Stimulated activated CD4-positive, alpha-beta T cell treated with anti-CD3 and anti-CD28 coated beads, Interleukin-2, amount 100 ng/mL, for 48 hours (primary cell): ENCODE results near the gene APOL1.
A peak's percentile ranks its signal among the peaks of the same experiment; 100 is the strongest.
"Not testable (repeated sequence)": the region's sequence is repeated elsewhere in the genome, so short reads cannot be mapped to it uniquely, and the experiment has no call there.

Experiments
- DNase-seq, 2 donors: peaks; one replicate each; pipeline ENCODE4 v3.0.0-alpha.2; 2020

The APOL1 gene

GRCh38 chr22:36246718-36247117, 6.2 kb upstream of the APOL1 start:
- DNase-seq: no peak

- DNase-seq: no peak
These were observed 5.0 kb upstream of the APOL1 start for GRCh38 chr22:36247955-36248354.

DNA sequence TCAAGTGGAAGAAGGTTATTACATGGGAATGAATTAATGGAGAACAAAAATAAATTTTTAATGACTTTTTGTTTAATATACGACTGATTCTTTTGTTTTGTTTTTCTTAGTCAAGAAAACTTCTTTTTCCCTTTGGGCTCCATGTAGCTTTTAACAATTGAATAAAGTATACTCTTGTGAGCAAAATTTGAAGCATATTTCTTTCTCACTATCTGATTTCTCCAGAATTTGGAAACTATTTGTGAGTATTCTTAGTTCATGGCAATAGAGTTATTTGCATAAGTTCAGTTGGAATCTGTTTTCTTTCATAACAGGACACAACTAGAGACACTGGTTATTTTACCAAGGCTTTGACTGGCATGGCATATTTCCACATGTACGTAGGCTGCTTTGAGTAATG, 3.8 kb upstream of the APOL1 start:
- DNase-seq: no peak

DNA sequence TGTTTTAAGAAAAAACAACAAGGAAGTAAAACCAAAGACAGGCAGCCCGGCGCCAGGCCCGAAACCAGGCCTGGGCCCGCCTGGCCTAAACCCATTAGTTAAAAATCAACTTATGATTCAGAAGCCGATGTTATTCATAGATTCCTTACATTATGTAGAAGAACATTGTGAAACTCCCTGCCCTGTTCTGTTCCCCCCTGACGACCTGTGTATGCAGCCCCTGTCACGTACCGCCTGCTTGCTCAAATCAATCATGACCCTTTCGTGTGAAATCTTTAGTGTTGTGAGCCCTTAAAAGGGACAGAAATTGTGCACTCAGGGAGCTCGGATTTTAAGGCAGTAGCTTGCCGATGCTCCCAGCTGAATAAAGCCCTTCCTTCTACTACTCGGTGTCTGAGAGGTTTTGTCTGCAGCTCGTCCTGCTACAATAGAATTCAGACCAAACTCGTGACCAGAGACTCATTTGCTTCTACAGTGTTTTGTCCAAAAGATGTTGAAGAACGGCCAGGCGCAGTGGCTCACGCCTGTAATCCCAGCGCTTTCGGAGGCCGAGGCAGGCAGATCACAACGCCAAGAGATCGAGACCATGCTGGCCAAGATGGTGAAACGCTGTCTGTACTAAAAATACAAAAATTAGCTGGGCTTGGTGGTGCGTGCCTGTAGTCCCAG, 2.5 kb upstream of the APOL1 start:
- not testable (repeated sequence) for DNase-seq

- DNase-seq: not testable (repeated sequence)
These were observed 839 bp upstream of the APOL1 start for GRCh38 chr22:36251979-36252608.

DNA sequence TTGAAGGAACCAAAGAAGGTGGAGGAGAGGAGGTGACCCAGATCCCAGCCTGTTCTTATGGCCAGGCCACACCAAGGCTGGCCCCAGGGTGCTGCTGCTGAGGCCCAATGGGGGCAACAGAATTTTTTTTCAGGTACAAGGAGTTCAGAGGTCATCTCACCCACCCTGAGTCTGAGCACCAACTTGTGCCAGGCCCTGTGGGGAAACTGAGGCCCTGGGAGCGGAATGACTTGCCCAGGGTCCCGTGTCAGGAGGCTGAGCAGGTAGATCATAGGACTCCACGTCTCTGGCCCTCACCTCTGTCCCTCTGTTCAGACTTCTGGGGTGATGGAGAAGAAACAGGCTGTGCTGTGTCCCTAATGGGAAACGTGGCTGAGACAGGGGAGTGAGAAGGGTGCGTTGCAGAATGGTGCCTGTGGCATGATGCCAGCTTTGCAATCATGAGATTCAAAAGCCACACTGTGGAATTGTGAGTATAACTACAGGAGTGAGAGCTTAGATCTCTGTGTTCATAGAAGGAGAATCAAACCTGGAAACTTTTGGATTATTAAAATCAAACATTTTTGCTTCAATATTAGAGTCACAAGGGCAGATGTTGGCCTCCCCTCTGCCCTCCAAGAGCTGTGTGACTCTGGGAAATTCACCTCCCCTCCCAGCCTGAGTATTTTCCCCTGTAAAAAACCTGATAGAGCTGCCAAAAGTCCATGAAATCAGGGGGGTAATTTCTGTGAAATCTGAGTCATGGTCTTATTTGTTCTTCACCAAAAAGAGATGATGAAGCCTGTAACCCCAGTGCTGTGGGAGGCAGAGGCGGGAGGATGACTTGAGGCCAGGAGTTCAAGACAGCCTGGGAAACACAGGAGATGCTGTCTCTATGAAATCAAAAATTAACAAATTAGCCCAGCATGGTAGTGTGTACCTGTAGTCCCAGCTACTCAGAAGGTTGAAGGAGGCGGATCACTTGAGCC, 874 bp downstream of the APOL1 start:
- peak in 1 of 2 donors; percentile 27 for DNase-seq

- not testable (repeated sequence) for DNase-seq
These were observed 2.6 kb downstream of the APOL1 start for GRCh38 chr22:36255572-36255971.

- no peak for DNase-seq
These were observed 3.5 kb downstream of the APOL1 start for GRCh38 chr22:36256478-36256877.

- DNase-seq: no peak
These were observed 4.4 kb downstream of the APOL1 start for GRCh38 chr22:36257308-36257707.

DNA sequence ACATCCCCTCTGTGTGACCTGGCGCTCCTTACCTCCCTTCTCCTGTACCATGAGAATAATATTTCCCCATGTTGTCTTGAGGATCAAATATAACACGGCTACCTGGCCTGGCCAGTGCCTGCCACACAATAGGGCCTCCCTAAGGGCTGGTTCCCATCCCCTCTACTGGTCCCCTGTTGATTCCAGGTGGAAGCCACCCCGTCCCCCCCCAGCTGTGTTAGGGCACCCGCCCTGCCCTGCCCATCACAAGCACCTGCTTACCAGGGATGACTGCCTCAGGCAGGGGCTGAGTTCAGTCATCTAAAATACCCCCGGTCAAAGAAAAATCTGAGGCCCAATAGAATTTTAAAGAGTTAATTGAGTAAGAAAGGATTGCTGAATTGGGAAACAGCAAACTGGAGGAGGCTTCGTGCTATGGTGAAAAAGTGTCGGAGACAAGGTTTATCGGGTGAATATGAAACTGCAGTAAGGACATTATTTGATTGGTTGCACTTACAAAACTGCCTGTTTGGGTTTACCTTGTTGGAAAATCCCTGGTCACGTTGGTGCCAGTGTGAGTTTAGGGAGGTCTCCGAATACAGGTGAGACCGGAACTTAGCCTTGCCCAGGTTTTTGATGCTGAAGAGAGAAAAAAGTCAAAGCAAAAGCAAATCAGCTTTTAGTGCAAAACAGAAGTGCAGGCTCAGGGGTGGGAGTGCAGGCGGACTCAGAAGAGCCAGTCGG, 5.2 kb downstream of the APOL1 start:
- DNase-seq: no peak

DNA sequence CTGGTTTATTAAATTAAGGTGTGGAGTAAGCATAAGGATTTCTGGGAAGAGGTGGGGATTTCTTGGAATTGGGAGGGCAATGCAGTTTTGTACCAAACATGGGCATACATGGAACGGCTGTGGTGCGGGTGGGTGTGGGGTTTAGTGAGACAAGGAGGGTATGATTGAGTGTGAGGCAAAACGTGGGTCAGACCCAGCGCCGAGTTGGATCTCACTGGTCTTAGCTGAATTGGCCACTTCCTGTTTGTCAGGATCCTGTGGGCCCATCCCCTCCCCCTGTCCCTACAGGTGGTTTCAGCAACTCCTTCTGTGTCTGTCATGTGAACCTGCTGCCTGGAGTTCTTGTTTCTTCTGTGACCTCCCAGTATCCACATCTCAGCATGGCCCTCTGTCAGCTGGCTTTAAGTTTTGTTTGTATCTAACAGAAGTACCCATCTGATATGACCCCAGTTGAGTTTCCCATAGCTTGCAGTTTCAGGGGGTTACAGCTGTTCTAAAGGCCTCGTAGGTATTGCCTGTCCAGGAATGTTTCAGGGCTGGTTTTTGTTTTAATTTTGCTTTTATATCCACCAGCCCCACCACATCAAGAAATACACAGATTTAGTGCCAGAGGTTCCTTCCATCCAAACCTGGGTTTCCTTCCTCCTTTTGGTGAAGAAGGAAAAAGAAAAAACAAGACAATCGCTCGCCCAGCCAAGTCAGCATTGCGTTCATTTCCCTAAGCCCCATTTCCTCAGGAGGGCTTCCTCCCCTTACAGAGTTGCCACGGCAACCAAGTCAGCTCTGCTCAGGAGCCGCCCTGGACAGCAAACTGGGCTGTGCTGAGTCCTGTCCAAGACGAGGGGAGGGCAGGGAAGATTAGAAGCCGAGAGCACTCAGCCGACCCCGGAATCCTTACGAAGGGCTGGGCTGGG, 6.0 kb downstream of the APOL1 start:
- DNase-seq: peak in 1 of 2 donors; percentile 20

GRCh38 chr22:36259615-36260300, 6.8 kb downstream of the APOL1 start:
- no peak for DNase-seq

DNA sequence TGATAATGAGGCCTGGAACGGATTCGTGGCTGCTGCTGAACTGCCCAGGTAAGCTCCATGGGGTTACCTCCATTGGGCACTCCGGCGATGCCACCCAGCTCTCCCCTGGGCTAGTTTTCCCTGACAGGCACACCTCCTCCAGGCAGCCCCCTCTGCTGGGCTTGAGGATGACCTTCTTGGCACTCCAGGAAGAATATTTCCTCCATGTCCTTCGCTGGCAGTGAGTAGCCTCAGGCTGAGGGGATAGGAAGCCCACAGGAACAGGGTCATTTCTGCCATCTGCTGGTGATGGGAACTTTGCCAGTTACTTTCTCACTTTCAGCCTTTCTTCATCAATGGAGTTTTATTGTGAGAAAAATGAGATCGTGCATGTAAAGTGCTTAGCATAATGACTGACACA, 8.7 kb downstream of the APOL1 start:
- DNase-seq: not testable (repeated sequence)

DNA sequence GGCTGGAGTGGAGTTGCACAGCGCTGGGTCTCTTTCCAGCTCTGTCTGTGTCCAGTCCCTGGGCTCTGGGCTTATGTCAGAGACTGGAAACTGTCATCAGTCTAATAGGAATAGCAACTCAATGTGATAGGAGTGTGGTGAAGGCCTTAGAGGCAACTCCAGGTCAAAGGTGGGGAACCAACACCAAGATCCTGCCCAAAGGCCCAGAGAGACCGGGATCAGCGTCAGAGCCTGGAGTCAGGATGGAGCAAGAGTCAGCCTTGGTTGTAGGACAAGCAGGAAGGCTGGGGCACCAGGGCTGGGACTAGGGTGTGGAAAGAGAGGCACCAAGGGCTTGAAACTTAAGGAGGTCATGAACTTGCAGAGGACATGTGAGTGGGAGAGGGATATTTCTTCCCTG, 9.4 kb downstream of the APOL1 start:
- not testable (repeated sequence) for DNase-seq

DNA sequence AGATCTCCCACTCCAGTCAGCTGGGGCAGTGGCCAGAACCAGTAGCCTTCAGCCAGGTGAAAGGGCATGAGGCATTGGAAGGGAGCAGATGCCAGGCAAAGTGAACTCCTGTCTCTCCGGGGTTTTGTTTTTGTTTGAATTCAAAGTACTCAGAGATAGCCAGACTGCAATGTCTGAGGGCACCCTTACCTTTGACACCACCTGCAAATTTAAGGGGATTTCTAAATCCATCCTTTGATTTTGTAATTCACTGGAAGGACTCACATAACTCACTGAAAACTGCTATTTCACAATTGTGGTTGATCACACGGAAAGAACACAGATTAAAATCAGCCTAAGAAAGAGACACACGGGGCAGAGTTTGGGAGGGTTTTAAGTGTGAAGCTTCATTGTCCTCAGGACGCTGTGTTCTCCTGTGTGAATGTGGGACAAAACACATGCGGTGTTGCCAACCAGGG, 10.3 kb downstream of the APOL1 start:
- DNase-seq: not testable (repeated sequence)

- not testable (repeated sequence) for DNase-seq
These were observed 11.1 kb downstream of the APOL1 start for GRCh38 chr22:36263886-36264664.

DNA sequence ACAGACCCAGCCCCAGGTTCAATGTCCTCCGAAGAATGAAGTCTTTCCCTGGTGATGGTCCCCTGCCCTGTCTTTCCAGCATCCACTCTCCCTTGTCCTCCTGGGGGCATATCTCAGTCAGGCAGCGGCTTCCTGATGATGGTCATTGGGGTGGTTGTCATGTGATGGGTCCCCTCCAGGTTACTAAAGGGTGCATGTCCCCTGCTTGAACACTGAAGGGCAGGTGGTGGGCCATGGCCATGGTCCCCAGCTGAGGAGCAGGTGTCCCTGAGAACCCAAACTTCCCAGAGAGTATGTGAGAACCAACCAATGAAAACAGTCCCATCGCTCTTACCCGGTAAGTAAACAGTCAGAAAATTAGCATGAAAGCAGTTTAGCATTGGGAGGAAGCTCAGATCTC, 14.1 kb downstream of the APOL1 start:
- no peak for DNase-seq

DNA sequence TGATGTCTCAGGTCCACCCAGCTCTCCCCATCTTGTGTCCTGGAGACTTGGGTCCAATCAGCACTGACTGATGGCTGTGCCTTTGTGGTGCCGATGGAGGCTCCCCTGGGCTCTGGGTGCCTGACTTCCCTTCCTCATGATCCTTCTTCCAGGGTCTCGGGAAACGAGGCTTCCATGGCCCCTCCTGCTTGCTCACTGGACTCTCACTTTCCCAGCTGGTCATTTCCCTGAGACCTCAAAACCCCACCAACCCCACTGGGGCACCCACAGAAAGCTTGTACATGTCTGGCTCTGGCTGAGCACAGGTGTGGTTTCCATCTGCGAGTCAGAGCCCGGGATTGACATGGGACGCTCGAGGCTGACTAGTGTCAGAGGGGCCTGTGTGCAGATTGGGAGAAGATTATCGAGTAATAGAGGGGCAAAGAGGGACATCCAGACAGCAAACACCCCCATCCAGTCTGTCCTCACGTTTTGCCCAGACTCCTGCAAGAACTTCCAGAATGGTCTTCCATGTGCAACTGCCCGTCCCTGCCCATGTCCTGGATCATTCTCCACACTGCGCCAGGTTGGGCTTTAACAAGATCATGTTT, 15.1 kb downstream of the APOL1 start:
- DNase-seq: no peak

DNA sequence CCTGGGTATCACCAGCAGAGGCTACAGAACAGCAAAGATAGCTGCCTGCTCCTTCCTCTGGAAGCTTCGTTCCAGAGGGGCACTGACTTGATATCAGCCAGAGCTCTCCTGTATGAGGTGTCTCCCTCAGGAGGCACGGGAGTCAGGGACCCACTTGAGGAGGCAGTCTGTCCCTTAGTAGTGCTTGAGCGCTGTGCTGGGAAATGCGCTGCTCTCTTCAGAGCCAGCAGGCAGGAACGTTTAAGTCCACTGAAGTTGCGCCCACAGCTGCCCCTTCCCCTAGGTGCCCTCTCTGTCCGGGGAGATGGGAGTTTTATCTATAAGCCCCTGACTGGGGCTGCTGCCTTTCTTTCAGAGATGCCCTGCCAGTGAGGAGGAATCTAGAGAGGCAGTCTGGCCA, 18.3 kb downstream of the APOL1 start:
- not testable (repeated sequence) for DNase-seq

- DNase-seq: not testable (repeated sequence)
These were observed 19.0 kb downstream of the APOL1 start for GRCh38 chr22:36271951-36272350.
